Stimulated activated CD8-positive, alpha-beta memory T cell treated with anti-CD3 and anti-CD28 coated beads, Interleukin-15, amount 100 ng/mL, for 1 hour (primary cell): Measurements from ENCODE around the gene PDLIM4.

Source experiments
- DNase-seq: peaks from one replicate; pipeline ENCODE4 v3.0.0-alpha.2; 2020; ENCODE audit warnings: low read depth

PDLIM4 gene, protein sequence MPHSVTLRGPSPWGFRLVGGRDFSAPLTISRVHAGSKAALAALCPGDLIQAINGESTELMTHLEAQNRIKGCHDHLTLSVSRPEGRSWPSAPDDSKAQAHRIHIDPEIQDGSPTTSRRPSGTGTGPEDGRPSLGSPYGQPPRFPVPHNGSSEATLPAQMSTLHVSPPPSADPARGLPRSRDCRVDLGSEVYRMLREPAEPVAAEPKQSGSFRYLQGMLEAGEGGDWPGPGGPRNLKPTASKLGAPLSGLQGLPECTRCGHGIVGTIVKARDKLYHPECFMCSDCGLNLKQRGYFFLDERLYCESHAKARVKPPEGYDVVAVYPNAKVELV

DNA sequence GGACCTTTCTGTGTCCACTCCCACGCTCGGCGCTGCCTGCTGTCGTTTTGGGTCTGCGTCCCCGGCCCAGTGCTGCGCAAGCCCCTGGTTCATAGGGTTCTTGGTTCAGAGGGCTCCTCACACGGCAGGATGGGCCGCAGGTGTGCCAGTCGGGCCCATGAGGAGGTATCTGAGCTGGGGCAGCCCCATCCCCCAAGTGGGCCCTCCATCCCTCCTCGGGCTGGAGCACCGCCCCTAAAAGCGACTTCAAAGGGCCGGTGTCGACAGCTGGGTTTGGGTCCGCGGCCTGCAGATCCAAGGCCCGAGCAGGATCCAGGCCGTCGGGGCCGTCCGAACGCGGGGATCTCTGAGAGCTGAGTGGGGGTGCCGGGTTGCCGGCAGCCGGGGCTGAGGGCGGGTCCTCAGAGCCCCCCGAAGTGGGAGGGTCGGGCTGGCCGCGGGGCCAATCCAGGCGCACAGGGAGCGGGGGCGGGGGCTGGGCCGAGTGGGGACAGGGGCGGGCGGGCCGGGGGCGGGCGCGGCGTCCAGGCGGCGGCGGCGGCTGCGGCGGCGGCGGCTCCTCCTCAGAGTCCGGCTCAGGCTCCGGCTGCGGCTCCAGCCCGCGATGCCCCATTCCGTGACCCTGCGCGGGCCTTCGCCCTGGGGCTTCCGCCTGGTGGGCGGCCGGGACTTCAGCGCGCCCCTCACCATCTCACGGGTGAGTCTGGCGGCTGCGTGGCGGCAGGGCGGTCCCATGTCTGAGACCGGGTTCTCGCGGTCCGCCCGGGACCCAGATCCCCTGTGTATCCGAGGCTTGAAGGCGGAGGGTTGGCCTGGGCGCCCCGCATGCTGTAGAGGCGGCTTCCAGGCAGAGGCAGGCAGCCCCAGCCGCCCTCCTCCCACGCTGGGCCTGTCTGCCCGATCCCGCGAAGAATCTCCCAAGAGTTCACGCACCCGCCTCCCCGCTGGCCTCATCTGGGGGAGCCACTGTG, at the start of gene PDLIM4:
PDLIM4 (plus strand) TSS at position 566 of the 971 bp plus-strand sequence; CDS start at position 605, 39 bp downstream.
- no peak for DNase-seq

DNA sequence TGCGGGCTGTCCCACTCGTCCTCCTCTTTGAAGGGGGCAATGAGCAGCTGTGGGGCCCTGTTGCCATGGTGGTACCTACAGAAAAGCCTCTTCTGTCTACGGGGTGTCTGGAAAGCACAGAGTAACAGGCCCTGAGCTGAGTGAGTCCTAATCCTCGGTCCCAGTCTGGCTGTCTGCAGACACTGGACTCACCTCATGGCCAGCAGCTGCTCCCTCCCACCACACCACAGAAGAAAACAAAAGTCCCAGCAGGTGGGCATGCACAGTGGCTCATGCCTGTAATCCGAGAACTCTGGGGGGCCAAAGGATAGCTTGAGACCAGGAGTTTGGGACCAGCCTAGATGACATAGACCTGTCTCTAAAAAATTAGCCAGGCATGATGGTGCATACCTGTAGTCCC, 49.7 kb upstream of the PDLIM4 start:
- DNase-seq, result no peak

DNA sequence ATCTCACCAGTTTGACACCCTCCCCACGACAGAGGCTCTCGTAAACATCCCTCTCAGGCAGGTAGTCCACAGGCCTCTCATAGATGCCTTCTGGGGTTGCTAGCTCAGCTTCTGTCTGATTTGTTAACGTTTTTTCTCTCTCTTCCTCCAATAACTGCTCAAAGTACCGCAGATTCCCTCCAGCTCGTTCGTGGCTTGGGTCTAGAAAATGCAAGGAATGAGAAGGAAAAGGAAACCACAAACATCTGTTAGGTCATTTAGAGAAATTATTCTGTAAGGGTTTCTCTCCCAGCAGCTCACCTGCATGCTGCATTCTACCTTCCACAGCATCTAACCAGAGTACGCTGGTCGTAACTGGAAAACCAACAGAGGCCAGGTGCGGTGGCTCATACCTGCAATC, 48.4 kb upstream of the PDLIM4 start:
- no peak for DNase-seq

DNA sequence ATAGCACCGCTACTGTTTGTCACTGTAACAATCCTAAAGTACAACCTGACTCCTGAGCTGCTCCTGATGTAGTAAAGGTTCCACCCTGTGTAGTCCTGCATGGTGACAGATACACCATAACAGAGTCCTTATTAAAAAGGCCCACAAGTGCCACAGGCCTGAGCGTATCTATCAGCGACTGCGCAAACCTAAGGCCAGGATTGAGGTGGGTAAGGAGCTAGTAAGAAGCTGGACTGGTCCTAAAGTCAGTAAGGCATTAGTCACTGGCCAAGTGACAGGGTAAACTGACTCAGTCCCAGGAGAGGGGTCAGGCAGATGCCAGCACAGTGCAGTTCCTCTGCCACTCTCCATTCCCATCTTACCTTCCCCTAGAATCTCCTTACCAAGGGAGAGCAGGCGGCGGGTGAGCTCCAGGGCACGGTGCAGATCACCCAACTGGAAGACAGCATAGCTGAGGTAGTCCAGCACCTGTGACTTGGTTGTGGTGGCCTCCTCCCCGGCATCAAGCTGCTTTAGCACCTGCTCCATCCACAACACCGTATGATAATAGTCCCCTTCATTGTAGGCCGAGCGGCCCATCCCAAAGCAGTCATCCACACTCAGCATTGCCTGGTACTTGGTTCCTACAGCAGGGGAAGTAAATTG, 47.5 kb upstream of the PDLIM4 start:
- no peak for DNase-seq

DNA sequence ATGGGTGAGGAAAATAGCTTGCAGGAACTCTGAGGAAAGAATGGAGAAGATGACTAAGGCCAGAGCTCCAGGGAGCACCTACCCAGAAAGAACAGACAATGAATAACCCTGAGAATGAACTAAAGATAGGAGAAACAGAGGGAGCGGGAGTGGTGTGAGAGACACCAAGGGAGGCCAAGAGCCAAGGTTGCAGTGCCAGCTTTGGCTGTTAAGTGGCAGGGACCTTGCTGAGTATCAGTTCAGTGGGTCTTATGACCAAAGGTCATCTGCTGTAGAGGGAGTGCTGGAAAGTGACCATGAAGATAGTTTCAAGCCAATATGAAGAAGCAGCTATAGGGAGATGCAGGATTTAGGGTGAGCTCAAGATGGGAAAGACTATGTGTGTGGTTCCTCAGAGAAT, 46.6 kb upstream of the PDLIM4 start:
- no peak for DNase-seq

DNA sequence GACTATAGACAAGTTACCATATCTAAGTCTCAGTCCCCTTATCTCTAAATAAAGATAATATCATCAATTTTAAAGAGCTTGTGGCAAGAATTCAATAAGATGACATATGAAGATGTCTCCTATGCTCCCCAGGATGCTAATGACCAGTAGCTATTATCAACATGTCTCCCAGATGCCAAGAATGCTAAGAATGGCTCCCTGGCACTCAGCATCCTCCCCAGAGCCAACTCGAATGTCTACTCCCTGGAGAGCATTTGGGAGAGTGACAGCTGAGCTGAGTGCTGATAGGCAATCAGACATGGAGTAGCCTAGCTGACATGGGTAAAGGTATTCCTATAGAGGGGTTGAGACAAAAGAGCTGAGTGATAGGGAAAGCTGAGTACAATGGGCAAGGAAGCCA, 45.7 kb upstream of the PDLIM4 start:
- DNase-seq, result no peak

DNA sequence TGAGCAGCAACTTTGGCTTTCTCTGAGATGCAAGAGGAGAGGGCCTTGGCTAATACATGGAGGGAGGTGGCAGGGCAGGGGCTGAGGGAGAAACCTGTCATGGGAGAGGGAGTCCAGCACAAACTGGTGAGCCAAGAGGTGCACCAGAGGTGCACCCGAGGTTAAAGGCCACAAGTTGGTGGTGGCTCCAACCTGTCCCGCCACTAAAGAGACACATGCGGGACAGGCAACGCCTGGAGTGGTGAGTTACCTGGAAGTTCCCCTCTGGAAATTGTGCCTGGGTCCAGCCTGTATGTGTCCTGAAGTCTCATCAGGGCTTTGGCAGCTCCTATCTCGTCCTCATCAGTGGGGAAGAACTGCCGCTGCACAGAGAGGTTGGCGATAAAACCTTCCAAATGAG, 43.8 kb upstream of the PDLIM4 start:
- DNase-seq, result no peak

DNA sequence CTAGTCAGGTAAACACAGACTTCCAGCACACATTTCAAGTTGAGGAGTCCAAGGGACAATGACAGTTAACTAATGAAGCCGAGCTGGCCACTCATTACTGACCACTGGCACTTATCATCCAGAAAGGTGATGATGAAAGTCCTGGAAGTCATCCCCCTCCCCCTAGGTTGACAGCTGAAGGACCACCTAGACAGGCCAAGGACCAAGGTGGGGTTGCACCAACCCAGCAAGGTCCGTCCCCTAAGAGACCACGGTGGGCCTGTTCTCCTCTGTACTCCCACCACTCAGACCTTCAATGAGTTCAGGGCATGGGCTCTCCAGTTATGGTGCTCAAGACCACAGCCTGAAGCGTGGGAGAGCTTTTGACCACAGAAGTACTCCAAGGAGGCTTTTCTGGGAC, 43.0 kb upstream of the PDLIM4 start:
- no peak for DNase-seq

DNA sequence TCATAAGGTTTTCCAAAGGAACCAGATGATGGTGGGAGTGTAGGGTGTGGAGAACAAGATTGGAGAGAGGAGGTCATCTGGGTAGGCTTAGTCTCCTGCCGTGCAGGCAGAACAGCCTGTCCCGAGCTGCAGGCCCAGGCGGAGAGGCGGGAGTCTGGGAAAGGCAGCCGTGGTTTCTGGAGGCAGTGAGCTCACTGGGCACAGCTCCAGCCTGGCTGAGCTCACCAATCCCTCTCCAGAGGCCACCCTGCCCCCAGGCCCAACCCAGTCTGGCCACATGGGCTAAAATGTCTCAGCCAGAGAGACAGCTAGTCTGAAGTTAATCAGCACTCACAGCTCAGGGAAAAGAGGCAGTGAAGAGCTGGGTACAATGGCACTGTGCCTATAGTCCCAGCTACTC, 42.2 kb upstream of the PDLIM4 start:
- DNase-seq, result no peak

DNA sequence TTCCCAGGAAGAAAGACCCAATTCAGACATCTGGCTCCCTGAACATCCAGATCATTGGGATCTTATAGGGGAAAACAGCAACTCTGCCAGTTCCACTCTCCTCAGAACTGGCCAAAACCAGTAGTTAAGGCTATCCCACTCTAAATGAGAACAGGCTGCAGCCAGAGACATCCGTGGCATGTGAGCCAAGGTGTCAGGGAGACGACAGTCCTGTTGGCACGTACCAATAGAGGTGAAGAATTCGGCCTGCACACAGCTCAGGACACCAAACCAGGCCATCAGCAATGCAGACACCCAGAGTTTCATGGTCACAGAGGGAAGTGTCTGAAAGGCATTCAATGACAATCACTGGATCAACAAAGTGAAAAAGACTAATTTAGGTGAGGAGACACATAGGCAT, 39.2 kb upstream of the PDLIM4 start:
- DNase-seq, result no peak

DNA sequence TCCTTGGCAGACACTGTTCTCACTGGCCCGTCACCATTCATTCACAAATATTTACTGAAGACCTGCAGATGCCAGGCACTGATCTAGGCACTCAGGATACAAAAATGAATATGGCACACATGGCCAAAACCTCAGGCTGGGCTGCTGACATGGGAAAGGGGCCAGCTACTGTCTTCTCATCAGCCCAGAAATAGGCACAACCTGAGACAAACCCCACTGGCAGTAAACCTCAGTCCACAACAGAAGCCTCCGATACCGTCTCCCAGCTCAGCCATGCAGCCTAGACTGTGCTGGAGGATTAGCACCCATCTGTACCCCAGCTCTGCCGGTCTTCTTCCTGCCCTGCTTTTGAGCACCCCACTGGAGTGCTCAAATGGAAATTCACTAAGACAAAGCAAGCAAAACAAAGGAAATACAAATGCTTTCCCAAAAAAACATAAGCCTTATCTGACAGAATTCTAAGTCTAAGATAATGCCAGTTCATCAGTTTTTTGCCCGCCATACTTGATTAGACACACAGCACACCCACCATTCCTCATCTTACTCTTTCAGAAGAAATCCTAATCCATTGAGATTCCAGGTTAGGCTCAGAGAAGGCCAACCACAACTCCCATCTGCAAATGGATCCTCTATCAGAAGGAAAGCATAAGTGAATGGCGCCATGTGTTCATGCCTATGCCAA, 38.1 kb upstream of the PDLIM4 start:
- DNase-seq, result no peak

DNA sequence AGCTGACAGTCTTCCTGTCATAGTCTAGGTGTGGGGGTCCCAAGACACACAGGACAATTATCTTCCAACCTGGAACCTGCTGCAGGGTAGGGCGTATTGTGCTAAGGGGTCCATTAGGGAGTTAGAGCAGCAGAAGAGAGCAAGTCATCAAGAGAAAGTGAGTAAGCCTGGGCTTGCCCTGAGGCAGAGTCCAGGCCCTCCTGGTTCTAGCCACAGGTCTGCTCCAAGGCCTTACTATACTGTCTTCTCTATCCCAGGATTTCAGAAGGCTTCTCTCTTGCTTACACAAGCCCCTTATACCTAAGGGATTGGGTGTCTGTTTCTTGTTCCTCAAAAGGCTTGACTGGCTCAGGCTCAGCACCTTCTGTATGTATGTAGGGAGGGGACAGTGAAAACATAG, 37.5 kb upstream of the PDLIM4 start:
- DNase-seq, result no peak

DNA sequence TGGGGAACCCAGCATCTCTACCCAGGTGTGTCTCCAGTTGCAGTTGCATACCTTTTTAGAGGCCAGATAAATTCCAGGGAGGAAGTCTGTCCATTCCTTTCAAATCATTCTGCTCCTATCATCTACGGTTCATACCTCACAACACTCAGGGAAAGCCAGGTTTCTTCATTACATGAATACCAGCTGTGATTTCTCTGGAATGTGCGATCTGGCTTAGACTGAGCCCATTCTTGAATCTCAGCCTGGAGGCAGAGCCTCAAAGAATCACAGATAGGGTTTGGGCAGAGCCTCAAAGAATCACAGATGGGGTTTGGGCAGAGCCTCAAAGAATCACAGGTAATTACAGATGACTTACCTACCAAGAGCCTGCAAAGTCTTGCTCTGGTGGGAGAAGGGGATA, 37.0 kb upstream of the PDLIM4 start:
- no peak for DNase-seq

DNA sequence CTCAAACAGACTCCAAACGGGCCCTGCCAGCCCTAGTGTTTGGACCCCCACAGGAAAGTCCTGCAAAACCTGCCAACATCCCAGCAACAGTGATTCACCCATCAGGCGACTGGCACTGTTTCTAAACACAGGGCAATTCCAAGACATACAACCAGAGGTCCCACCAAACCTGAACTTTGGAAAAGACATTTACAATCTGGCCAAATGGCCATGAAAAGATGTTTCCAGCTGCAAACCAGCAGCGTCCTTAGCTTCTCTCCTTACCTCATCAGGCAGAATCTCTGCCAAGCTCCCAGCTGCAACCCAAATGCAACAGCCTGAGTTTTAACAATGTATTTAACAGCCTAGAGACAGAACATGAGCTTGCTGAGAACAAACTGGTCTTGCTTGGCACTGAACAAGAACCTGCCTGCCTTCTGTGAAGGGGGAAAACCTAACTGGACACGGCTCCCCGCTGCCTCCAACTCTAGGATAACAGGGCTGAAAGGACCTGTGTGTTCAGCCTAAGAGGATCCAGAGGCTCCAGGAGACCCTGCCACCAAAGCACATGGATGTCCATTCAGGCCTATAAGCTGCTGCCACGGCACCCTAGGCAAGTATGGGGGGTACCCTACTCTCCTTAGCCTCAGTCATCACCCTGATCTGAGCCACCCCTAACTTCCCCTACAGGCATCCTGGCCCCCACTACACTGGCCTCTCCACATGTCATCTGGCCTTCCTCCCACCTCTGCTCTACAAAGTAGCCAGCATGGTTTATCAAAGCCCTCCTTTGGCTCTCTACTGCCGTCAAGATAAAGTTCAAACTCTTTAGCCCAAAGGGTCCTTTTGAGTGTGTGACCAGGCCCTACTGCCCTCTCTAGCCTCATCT, 35.5 kb upstream of the PDLIM4 start:
- DNase-seq, result no peak

DNA sequence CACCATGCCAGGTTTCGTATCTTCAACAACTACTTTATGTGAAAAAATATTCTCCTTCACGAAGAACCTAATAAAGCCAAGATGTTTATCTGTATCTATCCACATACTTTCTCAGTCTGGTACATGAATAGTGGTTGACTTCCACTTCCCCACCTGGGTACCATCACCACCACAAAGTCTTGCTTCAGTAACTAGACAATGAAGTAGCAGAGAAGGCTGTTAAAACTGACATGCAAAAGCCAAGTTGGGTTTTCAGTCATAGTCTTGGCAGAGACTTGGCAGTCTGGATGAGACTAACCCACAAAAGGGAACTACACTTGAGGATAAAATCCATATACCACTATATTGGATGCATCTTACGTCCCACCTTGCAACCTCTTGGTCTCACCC, 34.9 kb upstream of the PDLIM4 start:
- DNase-seq, result no peak

DNA sequence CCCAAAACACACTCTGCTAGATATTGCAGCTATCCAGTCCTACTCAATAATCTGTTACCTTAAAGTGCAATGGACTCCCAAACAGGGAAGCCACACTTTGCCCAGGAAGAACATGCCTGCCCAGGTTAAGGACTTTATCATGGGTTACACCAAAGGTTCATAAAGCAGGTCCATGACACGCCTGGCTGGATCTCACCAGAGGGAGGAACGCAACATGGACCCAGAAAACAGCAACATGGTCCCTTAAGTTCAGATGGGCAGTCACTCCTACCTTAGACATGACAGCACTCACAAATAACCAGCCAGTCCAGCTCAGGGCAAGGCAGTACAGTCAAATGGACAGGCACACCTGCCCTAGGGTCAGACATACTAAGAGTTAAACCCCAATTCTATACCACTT, 33.6 kb upstream of the PDLIM4 start:
- DNase-seq, result no peak

DNA sequence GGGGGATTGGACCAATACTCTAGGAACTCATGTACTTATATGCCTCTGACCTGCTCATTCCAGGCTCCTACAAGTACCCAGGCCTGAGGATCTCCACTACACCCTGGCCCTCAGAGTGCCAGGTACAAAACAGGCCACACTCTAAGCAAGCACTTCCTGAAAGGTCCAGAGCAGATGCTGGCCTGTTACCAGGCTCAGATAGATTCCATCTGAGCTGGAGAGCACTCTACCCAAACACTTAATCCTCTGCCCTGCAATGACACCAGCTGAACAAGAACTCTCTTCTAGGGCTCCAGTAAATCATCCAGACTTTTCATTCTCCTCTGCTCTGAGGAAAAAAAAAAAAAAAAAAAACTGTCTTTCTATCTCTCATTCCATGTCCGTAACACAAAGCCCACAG, 32.8 kb upstream of the PDLIM4 start:
- no peak for DNase-seq

DNA sequence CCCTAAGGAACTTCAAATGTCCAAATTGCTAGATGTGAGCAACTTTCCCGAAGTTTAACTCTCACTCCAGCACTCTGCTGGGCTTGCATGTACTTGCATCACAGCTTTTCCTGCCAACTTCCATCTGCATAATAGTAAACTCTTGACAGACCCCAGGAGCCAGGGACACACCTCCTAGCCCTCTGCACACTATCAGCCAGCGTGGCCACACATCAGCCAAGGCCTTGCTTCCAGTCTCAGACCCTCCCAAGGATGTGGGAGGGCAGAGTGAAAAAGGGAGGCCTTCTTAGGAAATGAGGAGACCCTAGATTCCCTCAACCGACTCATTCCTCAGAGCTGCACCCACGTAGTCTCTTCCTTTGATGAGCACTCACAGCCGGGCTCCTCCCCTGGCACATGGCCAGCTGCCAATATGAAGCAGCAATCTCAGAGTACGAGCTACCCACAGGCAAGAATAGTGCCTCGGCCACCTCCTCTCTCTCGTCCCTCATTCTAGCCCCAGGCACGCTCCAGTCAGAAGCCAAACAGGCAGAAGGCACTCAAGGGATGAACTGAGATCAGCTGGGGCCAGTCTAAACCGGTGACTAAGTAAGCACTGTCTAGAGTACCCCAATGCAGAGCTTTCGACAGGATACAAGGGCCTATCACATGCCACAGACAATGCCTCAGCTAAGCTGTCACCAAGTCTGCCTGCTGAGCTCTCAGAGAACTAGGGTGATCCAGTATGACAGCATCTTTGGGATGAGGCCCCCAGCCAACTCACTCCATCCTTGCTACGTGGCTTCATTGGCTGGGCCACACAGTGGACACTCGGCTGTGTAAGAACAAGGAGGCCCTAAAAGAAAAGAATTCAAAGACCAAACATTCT, 32.1 kb upstream of the PDLIM4 start:
- no peak for DNase-seq

DNA sequence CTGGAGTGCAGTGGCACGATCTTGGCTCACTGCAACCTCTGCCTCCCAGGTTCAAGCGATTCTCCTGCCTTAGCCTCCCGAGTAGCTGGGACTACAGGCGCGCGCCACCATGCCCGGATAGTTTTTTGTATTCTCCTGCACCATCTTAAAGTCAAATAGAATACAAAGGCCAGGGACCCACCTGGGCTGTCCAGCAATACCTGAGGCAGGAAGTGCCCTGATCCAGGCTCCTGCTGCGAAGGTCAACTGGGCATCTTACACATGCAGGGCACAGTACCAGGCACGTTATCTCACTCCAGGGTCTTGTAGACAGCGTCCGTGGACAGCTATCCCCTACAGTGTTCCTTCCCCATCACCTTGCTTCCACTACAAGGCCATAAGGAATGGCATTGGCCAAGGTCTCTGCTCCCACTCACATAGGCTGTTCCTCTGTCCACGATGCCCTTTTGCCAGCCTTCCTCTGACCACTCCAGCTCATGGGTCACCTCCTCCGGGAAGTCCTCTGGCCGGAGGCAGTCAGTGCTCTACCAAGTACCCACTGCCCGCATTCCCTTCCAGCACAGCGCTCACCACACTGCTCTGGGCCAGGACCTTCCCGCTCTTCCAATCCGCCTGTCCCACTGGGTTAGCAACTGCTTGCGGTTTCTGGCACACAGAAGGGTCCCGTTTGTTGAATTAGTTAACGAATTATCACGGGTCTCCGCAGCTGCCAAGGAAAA, 30.8 kb upstream of the PDLIM4 start:
- no peak for DNase-seq

DNA sequence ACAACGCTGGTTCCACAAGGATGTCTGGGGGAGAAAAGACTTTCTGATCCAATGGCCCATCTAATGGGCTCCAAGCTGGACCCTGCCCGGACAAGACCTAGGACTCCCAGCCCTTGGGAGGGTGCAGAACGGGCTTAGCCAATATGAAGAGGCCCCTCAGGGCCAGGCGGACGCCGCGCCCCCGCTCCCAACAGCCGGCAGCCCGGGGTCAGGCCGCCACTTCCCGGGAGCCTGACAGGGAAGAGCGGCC, 30.3 kb upstream of the PDLIM4 start:
- DNase-seq, result no peak
